GM23338 (cell line): ENCODE results near the gene HOXB5.
A peak's percentile ranks its signal among the peaks of the same experiment; 100 is the strongest.

ENCODE experiments used
- CREB1 ChIP-seq: fragments of 250-450 bp; sonication (Bioruptor Pico); IDR thresholded peaks from 2 replicates; pipeline ENCODE4 v1.5.0; 2020; ENCODE audit warnings: low read depth, mild to moderate bottlenecking, moderate library complexity
- EZH2 ChIP-seq: fragments of 200-600 bp; sonication (generic); IDR thresholded peaks from one replicate; pipeline ENCODE4 v1.8.0; 2017; ENCODE audit warnings: antibody characterized with exemption, mild to moderate bottlenecking, low read depth; ENCODE audit not compliant: unreplicated experiment
- EZH2phosphoT487 ChIP-seq: fragments of 200-600 bp; sonication (generic); IDR thresholded peaks from one replicate; pipeline ENCODE4 v1.8.1; 2018; ENCODE audit warnings: antibody characterized with exemption; ENCODE audit not compliant: unreplicated experiment
- POLR2AphosphoS5 ChIP-seq: IDR thresholded peaks from 2 replicates; pipeline ENCODE4 v1.6.1; 2016; ENCODE audit warnings: antibody characterized with exemption, low read depth
- TF ChIP-seq, protein P1 (sequence below), 2 experiments: fragments of 200-600 bp in 1 of 2; sonication (generic) in 1 of 2; conservative IDR thresholded peaks; 2 replicates each; pipeline versions ENCODE4 v1.5.1 to v1.6.1; 2016 to 2017; ENCODE audit warnings: antibody characterized with exemption in 2 of 2, low read depth in 2 of 2, mild to moderate bottlenecking in 2 of 2, moderate library complexity in 1 of 2
- TF ChIP-seq, protein P2 (sequence below): IDR thresholded peaks from one replicate; pipeline ENCODE4 v1.6.1; 2018; ENCODE audit warnings: antibody characterized with exemption; ENCODE audit not compliant: unreplicated experiment
- TF ChIP-seq, protein P3 (sequence below): IDR thresholded peaks from 2 replicates; pipeline ENCODE4 v1.6.1; 2016; ENCODE audit warnings: antibody characterized with exemption

- TF ChIP-seq POLR2AphosphoS5 (no peak), EZH2 (peak; percentile 100), CREB1 (CRISPR knock-in tag) (no peak), EZH2phosphoT487 (peak; percentile 46)
- TF ChIP-seq, protein P1, sequence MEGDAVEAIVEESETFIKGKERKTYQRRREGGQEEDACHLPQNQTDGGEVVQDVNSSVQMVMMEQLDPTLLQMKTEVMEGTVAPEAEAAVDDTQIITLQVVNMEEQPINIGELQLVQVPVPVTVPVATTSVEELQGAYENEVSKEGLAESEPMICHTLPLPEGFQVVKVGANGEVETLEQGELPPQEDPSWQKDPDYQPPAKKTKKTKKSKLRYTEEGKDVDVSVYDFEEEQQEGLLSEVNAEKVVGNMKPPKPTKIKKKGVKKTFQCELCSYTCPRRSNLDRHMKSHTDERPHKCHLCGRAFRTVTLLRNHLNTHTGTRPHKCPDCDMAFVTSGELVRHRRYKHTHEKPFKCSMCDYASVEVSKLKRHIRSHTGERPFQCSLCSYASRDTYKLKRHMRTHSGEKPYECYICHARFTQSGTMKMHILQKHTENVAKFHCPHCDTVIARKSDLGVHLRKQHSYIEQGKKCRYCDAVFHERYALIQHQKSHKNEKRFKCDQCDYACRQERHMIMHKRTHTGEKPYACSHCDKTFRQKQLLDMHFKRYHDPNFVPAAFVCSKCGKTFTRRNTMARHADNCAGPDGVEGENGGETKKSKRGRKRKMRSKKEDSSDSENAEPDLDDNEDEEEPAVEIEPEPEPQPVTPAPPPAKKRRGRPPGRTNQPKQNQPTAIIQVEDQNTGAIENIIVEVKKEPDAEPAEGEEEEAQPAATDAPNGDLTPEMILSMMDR (conservative IDR thresholded peaks at IDR 0.05; ENCODE audit: low read depth in 2 of 2): no peak
- TF ChIP-seq, protein P2, sequence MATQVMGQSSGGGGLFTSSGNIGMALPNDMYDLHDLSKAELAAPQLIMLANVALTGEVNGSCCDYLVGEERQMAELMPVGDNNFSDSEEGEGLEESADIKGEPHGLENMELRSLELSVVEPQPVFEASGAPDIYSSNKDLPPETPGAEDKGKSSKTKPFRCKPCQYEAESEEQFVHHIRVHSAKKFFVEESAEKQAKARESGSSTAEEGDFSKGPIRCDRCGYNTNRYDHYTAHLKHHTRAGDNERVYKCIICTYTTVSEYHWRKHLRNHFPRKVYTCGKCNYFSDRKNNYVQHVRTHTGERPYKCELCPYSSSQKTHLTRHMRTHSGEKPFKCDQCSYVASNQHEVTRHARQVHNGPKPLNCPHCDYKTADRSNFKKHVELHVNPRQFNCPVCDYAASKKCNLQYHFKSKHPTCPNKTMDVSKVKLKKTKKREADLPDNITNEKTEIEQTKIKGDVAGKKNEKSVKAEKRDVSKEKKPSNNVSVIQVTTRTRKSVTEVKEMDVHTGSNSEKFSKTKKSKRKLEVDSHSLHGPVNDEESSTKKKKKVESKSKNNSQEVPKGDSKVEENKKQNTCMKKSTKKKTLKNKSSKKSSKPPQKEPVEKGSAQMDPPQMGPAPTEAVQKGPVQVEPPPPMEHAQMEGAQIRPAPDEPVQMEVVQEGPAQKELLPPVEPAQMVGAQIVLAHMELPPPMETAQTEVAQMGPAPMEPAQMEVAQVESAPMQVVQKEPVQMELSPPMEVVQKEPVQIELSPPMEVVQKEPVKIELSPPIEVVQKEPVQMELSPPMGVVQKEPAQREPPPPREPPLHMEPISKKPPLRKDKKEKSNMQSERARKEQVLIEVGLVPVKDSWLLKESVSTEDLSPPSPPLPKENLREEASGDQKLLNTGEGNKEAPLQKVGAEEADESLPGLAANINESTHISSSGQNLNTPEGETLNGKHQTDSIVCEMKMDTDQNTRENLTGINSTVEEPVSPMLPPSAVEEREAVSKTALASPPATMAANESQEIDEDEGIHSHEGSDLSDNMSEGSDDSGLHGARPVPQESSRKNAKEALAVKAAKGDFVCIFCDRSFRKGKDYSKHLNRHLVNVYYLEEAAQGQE: no peak
- TF ChIP-seq, protein P3, sequence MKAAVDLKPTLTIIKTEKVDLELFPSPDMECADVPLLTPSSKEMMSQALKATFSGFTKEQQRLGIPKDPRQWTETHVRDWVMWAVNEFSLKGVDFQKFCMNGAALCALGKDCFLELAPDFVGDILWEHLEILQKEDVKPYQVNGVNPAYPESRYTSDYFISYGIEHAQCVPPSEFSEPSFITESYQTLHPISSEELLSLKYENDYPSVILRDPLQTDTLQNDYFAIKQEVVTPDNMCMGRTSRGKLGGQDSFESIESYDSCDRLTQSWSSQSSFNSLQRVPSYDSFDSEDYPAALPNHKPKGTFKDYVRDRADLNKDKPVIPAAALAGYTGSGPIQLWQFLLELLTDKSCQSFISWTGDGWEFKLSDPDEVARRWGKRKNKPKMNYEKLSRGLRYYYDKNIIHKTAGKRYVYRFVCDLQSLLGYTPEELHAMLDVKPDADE: no peak
These were observed 19.5 kb upstream of the HOXB5 start for GRCh38 chr17:48612854-48613691.
